Cardiac muscle cell (in vitro differentiated cells and primary cell): Measurements from ENCODE around the gene FAM83E. TPM values are rescaled to one million over a fixed set of nuclear protein-coding genes. Genes with fewer than 3 reads are reported as not detected.
"Not testable (repeated sequence)": the region's sequence is repeated elsewhere in the genome, so short reads cannot be mapped to it uniquely, and the experiment has no call there.

Experiments
- DNase-seq, 2 donors: peaks; one replicate each; pipeline versions ENCODE4 v3.0.0 to v3.0.0-alpha.2; 2010 to 2017; ENCODE audit warnings: low read depth in 1 of 2, low spot score in 1 of 2
- H3K27ac ChIP-seq: fragments of 200-600 bp; sonication (generic); 2 replicates; pipeline ENCODE4 v1.5.1; 2016
- H3K27me3 ChIP-seq: fragments of 200-600 bp; sonication (generic); 2 replicates; pipeline ENCODE4 v1.6.0; 2016; ENCODE audit warnings: control low read depth
- H3K36me3 ChIP-seq: fragments of 200-600 bp; sonication (generic); 2 replicates; pipeline ENCODE4 v1.5.1; 2016; ENCODE audit warnings: control low read depth
- H3K4me1 ChIP-seq: fragments of 200-600 bp; sonication (generic); 2 replicates; pipeline ENCODE4 v1.8.1; 2017; ENCODE audit warnings: low read depth, mild to moderate bottlenecking, mixed run types
- H3K4me3 ChIP-seq: fragments of 200-600 bp; sonication (generic); 2 replicates; pipeline ENCODE4 v1.5.1; 2016; ENCODE audit warnings: mild to moderate bottlenecking
- H3K9me3 ChIP-seq: fragments of 200-600 bp; sonication (generic); 2 replicates; pipeline ENCODE4 v1.5.1; 2017; ENCODE audit warnings: low read depth, mild to moderate bottlenecking, control low read depth
- CTCF ChIP-seq: IDR thresholded peaks from 2 replicates; pipeline ENCODE4 v1.5.1; 2012; ENCODE audit warnings: low read depth, mild to moderate bottlenecking, low read length
- polyA plus RNA-seq: library from polyadenylated mRNA; unstranded; fragments of >200 nt; fragmentation: Nextera tagmentation; extraction: Ambion mirVana; gene quantifications from 2 replicates; pipeline ENCODE4 v1.2.1, GENCODE V29; 2016
- total RNA-seq: library from RNA; depleted of rRNA; stranded (reverse); fragments of >200 nt; gene quantifications from 2 replicates; pipeline ENCODE4 v1.2.3, GENCODE V29; 2016

The FAM83E gene
- total and polyA plus RNA-seq, 2 experiments from 2014 or later = 0.60 TPM; not detected in 1

GRCh38 chr19:48582168-48582567 lies 32.7 kb downstream of the FAM83E start:
- no peaks in the 10 kb centered on the region for H3K4me1 ChIP-seq
- no peak overlapping the region for H3K27ac ChIP-seq
- TF ChIP-seq CTCF = no peak
- no peak for DNase-seq
- no peak overlapping the region for H3K4me3 ChIP-seq
- H3K27me3 ChIP-seq = no peaks in the 10 kb centered on the region
- H3K36me3 ChIP-seq = no peaks in the 10 kb centered on the region
- H3K9me3 ChIP-seq = no peaks in the 10 kb centered on the region

GRCh38 chr19:48578891-48579290 lies 36.0 kb downstream of the FAM83E start:
- no peak for TF ChIP-seq CTCF
- Histone ChIP-seq H3K27me3 (no peaks in the 10 kb centered on the region), H3K4me3 (no peak overlapping the region), H3K36me3 (no peaks in the 10 kb centered on the region), H3K9me3 (no peaks in the 10 kb centered on the region), H3K27ac (no peak overlapping the region), H3K4me1 (no peaks in the 10 kb centered on the region)
- no peak for DNase-seq

GRCh38 chr19:48577908-48578307 lies 37.0 kb downstream of the FAM83E start:
- not testable (repeated sequence) for H3K9me3 ChIP-seq, H3K27ac ChIP-seq, H3K36me3 ChIP-seq, H3K4me1 ChIP-seq, H3K27me3 ChIP-seq, DNase-seq, H3K4me3 ChIP-seq

- H3K27ac ChIP-seq = no peak overlapping the region
- no peak overlapping the region for H3K4me3 ChIP-seq
- H3K4me1 ChIP-seq = no peaks in the 10 kb centered on the region
- H3K27me3 ChIP-seq = no peaks in the 10 kb centered on the region
- no peak for TF ChIP-seq CTCF
- no peak for DNase-seq
- H3K36me3 ChIP-seq = no peaks in the 10 kb centered on the region
- H3K9me3 ChIP-seq = no peaks in the 10 kb centered on the region
These were observed 38.8 kb downstream of the FAM83E start for GRCh38 chr19:48575931-48576622.

GRCh38 chr19:48573163-48573505 lies 41.7 kb downstream of the FAM83E start:
- TF ChIP-seq CTCF = no peak
- no peaks in the 10 kb centered on the region for H3K9me3 ChIP-seq
- H3K36me3 ChIP-seq = no peaks in the 10 kb centered on the region
- no peaks in the 10 kb centered on the region for H3K27me3 ChIP-seq
- no peak overlapping the region for H3K4me3 ChIP-seq
- H3K27ac ChIP-seq = no peak overlapping the region
- DNase-seq = no peak
- H3K4me1 ChIP-seq = peaks cover 5% of the 10 kb centered on the region

- H3K27me3 ChIP-seq = no peaks in the 10 kb centered on the region
- H3K36me3 ChIP-seq = no peaks in the 10 kb centered on the region
- TF ChIP-seq CTCF = no peak
- no peaks in the 10 kb centered on the region for H3K9me3 ChIP-seq
- H3K4me1 ChIP-seq = peaks cover 5% of the 10 kb centered on the region
- H3K27ac ChIP-seq = no peak overlapping the region
- no peak overlapping the region for H3K4me3 ChIP-seq
- DNase-seq = no peak
These were observed 43.3 kb downstream of the FAM83E start for GRCh38 chr19:48571378-48572162.
